Skin epidermis (tissue), 12 donors: ENCODE measurements around the gene EPHA6.
"Not testable (repeated sequence)": the region's sequence is repeated elsewhere in the genome, so short reads cannot be mapped to it uniquely, and the experiment has no call there.

ENCODE experiments used
- H3K27ac ChIP-seq, 21 experiments: fragments of 200-600 bp; sonication (generic) in 11 of 21; one replicate each; pipeline ENCODE4 v1.5.0; 2020; ENCODE audit warnings: mild to moderate bottlenecking in 3 of 21, inconsistent platforms in 2 of 21, moderate library complexity in 2 of 21
- H3K4me3 ChIP-seq, 7 experiments: fragments of 200-600 bp; sonication (generic) in 2 of 7; one replicate each; pipeline ENCODE4 v1.5.0; 2020; ENCODE audit warnings: inconsistent platforms in 2 of 7, mild to moderate bottlenecking in 2 of 7, moderate library complexity in 1 of 7

EPHA6 gene

DNA sequence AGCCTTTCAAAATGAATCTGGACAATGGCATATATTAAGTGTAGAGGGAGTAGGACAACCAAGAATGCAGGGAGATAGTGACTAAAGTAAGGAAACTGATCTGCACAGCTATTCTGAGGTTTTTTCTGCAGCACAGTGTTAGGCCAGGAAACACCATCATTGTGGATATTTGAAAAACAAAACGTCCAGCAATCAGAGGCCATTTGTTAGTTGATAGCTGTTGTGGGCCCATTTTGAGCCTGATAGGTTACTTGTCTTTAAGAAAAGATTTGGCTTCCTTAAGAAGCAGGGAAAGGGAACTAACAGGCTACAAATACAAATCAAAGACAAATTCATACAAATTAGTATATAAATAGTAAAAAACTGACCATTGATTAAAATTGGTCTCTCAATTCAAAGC lies 574.4 kb downstream of the EPHA6 start:
- no peak overlapping the region for H3K27ac ChIP-seq
- H3K4me3 ChIP-seq = no peak overlapping the region

DNA sequence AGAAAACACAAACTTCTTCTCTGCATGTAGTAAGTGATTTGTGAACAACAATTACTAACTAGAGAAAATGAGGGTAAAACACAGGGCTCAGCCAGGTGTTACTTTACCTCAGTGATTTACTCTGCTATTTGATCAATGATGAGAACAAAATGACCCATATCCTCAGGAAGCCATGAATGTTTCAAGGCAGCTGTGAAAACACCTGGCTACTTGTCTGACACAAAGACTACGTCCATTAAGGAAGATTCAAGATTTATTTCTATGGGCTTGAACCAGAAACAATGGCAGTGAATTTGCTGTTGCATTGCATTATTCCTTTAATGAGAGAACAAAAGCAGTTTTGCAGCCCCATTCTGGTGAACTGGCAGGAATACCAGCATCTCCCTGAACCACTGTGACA lies 575.5 kb downstream of the EPHA6 start:
- H3K4me3 ChIP-seq = no peak overlapping the region
- H3K27ac ChIP-seq = no peak overlapping the region

DNA sequence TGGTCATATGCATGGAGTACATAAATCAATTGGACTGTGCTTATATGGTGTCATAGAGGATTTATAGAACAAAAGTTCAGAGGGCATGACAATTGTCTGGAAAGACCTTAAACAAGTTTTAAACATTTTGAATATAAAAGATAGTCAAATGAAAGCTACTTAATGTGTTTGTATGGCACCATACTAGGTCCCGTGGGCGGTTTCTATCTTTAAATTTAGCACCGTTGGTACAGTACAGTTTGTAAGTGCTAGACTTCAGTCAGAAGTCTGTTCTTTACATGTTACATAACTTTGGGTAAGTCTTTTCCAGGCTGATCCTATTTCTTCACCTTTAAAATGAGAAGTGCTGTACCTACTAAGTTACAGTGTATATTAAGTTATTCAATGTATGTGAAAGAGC lies 576.8 kb downstream of the EPHA6 start:
- Histone ChIP-seq H3K27ac (no peak overlapping the region), H3K4me3 (no peak overlapping the region)

DNA sequence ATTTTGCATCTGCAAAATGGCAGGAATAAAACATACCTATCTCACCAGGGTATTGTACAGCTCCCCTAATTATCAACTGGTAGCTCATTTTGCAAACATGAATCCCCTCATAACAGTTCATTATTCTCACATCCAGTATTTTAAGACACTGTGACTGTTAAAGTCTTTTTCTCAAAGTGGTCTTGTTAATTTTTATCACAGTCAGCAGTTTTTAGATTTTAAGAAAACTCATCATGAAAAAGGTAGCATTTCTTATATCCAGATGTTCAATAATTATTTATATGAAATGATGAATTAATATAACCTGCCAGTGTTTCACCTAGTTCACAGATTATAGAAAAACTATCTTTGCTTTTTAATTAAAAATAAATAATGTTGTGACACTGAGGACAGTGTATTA lies 595.2 kb downstream of the EPHA6 start:
- Histone ChIP-seq H3K27ac (no peak overlapping the region), H3K4me3 (no peak overlapping the region)

DNA sequence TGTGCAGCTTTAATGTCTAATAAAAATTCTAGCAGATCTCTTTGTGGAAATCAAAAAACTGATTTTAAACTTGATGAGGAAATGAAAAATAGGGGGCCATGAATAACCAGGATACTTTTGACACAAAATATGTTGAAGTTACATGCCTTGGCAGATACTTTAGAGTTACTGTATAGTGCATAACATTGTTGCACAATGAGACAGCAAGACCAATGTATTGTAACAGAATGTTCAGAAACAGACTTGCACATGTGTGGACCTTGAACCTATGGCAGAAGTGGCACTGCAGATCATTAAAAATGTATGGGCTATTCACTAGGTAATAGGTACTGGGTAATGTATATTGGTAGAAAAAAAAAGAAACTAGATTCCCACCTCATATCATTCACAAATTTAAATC lies 607.2 kb downstream of the EPHA6 start:
- Histone ChIP-seq H3K27ac (no peak overlapping the region), H3K4me3 (no peak overlapping the region)

DNA sequence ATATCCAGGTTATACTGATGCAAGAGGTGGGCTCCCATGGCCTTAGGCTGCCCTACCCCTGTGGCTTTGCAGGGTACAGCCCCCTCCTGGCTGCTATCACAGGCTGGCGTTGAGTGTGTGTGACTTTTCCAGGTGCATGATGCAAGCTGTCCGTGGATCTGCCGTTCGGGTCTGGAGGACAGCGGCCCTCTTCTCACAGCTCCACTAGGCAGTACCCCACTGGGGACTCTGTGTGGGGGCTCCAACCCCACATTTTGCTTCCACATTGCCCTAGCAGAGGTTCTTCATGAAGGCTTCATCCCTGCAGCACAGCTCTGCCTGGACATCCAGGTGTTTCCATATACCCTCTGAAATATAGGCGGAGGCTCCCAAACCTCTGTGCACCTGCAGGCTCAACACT lies 610.6 kb downstream of the EPHA6 start:
- H3K27ac ChIP-seq = no peak overlapping the region
- no peak overlapping the region for H3K4me3 ChIP-seq

DNA sequence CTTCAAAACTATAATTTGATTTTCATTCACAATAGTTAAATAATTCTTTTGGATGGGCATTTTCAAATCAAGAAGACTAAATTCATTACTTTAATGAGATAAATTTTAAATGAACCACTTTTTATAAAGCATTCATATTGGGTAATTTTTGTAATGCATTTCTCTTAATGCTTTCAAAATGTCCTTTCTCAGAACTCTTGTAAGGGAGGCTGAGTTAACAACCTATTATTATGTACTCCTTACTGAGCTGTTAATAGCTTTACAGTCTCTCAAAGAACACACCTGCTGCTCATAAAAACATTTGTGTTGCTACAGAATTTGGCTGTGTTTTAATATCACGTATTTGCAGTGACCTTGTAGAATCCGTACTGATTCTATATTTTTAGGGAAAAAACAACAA lies 616.2 kb downstream of the EPHA6 start:
- Histone ChIP-seq H3K27ac (no peak overlapping the region), H3K4me3 (no peak overlapping the region)

DNA sequence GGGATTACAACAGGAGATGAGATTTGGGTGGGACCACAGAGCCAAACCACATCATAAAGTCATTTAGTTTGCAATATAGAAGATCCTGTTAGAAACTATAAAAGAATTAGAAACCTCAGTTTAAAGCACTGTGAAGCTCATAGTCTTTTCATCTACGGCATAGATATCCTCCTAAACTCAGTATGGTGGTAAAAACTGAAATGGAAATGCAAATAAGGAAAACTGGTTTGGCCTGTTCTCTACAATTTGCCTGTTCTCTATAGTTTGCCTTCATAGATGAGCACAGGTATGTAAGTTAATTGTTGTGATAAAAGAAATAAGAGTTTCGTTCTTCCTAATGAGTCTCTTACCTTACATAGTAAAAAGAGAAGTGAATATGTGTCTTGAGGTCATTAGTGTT lies 618.5 kb downstream of the EPHA6 start:
- H3K27ac ChIP-seq = no peak overlapping the region
- H3K4me3 ChIP-seq = no peak overlapping the region

DNA sequence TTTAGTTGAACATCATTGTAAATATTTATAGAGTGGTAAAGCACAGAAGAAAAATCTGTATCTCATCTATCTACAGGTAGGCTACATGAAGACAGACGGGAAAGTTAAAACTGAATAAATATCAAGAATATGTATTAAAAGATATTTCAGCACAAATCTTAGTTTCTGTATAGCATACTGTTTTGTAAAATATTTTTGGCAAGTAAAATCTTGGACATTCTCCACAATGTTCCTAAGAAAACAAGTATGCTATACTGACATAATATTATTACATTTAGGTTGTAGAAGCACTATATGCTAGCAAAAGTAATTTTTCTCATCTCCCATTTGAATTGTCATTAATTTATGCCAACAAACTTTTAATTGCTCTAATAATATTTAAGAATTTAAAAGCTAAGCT lies 623.7 kb downstream of the EPHA6 start:
- Histone ChIP-seq H3K4me3 (no peak overlapping the region), H3K27ac (no peak overlapping the region)

DNA sequence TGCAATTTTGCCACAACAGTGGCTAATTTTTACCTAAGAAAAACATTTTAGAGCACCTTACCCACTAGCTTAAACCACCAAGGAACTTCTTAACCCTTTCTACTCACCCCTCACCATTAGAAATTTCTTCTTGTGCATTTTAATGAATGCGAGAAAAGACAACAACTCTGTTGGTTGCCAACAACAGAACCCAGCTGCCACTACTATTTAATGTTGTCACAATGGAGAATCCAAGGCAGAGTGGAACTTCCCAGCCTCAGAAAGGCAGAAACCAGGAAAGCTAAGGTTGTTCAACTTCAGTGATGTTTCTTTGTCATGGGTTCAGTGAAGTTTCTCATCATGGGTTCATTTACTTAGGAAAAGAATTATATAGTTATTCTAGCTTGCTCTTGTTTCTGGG lies 625.0 kb downstream of the EPHA6 start:
- H3K4me3 ChIP-seq = no peak overlapping the region
- no peak overlapping the region for H3K27ac ChIP-seq

DNA sequence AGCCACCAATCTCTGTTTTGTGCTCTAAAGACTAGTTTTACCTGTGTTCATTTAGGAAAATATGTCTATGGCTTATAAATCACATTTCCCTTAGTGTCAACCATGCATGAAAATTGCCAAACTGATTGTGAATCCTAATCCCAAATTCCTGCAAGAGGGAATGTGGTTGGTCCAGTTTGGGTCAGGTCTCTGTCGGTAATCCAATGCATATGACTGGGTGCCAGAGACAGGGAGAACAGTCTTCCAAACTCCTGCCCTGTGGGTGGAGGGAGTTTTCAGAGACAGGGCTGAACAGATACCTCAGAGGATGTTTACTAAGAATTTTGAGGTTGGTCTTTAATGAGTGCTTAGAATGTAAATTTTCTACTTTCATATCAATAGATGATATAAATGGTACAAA lies 649.6 kb downstream of the EPHA6 start:
- H3K27ac ChIP-seq = no peak overlapping the region

DNA sequence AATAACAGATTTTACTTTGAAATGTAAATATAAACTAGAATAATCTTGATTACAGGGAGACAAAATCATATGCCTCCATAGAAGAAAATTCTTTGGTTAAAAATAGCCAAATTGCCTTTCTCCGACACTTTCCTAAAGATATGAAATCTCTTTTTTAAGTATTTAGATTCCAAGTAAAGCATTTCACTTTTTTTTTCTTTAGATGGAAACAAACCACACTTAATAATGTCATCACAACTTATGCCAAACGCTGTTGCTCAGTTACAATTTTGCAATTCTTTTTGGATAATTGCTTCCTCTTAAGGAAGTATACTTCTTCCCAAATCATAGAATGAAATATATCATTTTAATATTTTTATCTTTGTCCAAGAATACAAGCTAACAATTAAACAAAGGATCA lies 656.1 kb downstream of the EPHA6 start:
- H3K27ac ChIP-seq = no peak overlapping the region
- H3K4me3 ChIP-seq = no peak overlapping the region

More for the DNA sequence above, 649.6 kb downstream of the EPHA6 start:
- no peak overlapping the region for H3K4me3 ChIP-seq

DNA sequence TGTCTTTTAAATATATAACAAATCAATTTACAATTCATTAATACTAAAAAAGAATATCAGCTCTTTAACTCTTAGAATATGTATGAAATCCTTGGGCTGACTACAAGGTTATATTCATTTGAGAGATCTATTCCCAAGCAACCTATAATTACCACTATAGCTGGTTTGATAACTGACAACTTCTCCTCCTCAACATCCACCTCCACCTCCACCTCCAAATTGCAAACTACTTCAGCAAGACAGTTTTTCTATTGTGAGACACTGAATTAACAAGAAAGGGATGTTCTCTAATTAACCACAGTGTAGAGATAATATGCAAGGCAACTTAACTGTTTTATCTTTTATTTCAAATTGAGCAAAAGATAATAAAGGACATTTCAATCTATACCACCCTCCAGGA lies 665.3 kb downstream of the EPHA6 start:
- no peak overlapping the region for H3K27ac ChIP-seq

DNA sequence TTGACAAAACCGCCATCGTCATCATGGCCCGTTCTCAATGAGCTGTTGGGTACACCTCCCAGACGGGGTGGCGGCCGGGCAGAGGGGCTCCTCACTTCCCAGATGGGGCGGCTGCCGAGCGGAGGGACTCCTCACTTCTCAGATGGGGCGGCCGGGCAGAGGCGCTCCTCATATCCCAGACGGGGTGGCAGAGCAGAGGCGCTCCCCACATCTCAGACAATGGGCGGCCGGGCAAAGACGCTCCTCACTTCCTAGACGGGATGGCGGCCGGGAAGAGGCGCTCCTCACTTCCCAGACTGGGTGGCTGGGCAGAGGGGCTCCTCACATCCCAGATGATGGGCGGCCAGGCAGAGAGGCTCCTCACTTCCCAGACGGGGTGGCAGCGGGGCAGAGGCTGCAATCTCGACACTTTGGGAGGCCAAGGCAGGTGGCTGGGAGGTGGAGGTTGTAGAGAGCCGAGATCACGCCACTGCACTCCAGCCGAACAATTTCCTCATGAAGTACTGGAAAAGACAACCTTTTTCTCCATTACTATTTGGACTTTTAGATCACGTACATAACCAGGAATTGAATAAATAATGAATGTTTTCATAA lies 666.4 kb downstream of the EPHA6 start:
- H3K4me3 ChIP-seq, H3K27ac ChIP-seq: not testable (repeated sequence)

More for the DNA sequence above, 665.3 kb downstream of the EPHA6 start:
- no peak overlapping the region for H3K4me3 ChIP-seq

DNA sequence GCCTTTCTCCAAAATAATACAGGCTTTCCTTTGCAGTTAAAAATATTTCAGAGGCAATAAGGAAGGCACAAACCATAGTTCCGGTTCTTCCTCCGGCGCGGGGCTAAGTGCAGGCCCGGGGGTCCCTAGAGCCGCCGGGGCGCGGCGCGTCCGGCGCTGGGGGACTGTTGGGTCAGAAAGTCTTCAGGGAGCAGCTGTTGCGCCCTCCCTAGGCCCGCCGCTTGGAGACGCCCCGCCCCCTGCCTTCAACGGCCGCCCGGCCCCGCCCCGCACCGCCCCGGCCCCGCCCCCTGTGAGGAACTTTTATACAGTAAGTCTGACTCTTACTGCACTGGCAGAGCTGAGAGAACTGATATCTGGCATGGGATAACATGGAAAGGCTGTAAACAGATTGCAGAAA lies 667.0 kb downstream of the EPHA6 start:
- H3K4me3 ChIP-seq = no peak overlapping the region
- H3K27ac ChIP-seq = no peak overlapping the region

DNA sequence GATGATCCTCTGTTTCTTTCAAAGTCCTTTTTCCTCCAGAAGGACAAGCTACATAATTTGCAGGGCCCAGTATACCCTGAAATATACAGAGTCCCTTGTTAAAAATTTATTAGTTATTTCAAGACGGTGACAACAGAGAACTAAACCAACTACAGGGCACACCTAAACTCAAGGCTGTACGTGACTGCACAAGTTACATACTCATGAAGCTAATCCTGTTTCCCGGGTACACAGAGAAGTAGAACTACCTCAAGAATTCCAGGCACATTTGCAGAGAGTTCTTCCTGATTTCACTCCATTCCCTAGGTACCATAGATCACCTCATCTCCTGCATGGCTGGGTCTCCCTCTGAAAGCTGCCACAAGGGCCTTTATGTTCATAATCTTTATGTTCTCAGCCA lies 670.8 kb downstream of the EPHA6 start:
- H3K4me3 ChIP-seq = no peak overlapping the region
- H3K27ac ChIP-seq = no peak overlapping the region

DNA sequence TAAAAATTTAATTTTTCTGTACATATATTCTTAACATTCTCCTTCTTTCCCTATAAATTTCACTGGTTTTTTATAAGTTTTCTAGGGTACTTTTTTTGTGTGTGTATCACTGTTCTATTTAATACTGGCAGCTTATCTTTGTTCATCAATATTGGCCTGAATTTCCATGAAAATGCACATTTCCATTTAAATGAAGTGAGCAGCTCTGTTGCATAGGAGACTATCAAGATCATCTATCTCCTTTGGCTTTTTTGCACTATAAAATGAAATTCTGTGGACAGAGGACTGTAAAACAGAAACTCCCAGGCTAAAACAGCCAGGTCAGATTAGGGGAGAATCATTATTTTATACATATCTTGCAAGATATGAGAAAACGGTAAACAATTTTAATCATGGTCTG lies 673.2 kb downstream of the EPHA6 start:
- H3K4me3 ChIP-seq = no peak overlapping the region
- no peak overlapping the region for H3K27ac ChIP-seq

DNA sequence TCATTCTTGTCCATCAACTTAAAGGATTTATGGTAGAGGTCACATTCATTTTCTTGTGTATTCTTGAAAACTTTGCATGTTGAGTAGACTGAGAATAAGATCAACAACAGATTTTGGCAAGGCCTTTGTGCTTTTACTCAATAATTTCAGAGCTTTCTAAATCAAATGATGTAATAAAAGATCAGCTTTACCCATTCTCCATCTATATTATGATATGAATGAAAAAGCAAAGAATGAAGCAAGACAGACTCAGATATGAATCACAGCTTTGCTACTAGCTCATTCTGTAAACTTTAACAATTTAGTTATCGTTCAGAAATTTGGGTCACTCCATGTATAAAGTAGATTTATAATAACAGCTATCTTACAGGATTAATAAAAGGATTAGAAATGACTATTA lies 674.3 kb downstream of the EPHA6 start:
- Histone ChIP-seq H3K4me3 (no peak overlapping the region), H3K27ac (no peak overlapping the region)

DNA sequence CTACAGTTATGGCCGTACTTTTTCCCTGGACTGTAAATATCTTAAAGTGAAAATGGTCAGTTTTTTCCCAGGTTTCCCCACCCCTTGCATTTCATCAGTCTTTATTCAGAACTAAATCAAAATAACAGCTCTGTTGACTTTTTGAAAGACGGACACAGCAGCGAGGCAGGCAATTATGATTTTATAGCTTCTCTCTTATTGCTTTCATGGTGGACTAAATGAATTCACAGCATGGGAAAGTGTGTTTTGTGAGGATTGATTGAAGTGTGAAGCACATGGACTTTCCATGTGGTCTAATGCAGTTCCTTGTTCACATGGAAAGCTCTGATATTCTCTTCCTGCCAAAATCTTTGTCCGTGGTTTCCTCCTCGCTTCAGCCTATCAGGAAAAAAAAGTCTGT lies 681.5 kb downstream of the EPHA6 start:
- no peak overlapping the region for H3K27ac ChIP-seq
- H3K4me3 ChIP-seq = no peak overlapping the region

DNA sequence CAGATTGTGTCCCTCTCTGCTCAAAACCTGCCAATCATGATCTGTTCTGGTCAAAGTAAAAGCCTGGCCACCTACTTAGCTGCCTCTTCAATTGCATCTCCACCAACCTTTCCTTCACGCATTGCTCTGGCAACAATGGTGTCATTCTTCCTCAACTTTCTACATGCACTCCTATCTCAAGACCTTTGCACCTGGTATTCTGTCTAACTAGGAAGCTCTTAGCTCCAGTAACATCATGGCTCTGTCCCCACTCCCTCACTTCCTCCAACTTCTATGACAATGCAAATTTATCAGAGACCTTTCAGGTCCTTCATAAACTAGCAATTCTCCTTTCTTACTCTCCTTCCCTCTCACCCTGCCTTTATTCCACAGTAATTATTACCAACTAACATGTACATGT lies 682.7 kb downstream of the EPHA6 start:
- H3K4me3 ChIP-seq = no peak overlapping the region
- H3K27ac ChIP-seq = no peak overlapping the region

DNA sequence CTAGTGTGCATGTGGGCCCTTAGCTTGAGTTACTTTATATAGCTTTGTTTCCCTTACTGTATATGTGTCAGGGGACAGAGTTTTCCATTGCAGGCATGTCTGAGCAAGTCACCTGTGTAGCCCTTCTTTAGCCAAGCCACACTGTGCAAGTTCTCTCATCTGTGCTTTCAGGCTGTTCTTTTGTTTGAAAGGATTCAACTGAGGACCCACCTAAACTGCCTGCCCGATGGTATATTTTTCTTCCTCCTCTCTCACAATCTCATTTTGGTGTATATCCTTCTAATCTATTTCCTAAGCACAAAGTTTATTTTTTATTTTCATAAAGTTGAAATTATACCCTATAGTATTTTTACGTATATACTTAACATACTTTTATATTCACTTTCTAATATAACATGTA lies 690.1 kb downstream of the EPHA6 start:
- Histone ChIP-seq H3K27ac (no peak overlapping the region), H3K4me3 (no peak overlapping the region)

DNA sequence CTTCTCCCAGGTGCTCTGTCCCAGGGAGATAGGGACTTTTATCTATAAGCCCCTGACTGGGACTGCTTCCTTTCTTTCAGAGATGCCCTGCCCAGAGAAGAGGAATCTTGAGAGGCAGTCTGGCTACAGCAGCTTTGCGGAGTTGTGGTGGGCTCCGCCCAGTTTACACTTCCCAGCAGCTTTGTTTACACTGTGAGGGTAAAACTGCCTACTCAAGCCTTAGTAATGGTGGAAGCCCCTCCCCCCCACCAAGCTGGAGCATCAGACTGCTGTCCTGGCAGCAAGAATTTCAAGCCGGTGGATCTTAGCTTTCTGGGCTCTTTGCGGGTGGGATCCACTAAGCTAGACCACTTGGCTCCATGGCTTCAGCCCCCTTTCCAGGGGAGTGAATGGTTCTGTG lies 696.4 kb downstream of the EPHA6 start:
- Histone ChIP-seq H3K27ac (no peak overlapping the region), H3K4me3 (no peak overlapping the region)

DNA sequence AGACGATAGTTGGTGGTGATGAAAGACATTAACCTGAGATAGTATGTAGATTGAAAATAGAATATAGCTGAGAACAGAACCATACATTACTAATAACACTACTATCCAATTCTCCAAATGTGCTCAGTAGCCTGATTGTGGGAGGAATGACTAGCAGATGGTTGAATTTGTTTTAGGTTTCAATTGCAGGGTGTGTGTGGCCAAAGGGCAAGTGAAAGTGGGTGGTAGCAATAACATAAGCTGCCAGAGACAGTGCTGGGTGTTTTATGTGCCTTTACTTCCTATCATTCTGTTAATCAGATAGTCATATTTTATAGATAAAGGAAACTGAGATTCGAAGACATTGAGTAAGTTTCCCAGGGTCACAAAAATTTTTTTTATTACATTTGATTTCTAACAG lies 700.7 kb downstream of the EPHA6 start:
- Histone ChIP-seq H3K27ac (no peak overlapping the region), H3K4me3 (no peak overlapping the region)
